GM12878 (cell line): ENCODE results near the gene CFAP53. TPM values are rescaled to one million over a fixed set of nuclear protein-coding genes. Genes with fewer than 3 reads are reported as not detected.

ENCODE experiments used
- ATAC-seq: fragments of 200-7000 bp; cut with Tn5 transposase; 3 replicates; pipeline ENCODE4 v1.9.1; 2020; ENCODE audit warnings: mild to moderate bottlenecking, moderate library complexity
- BruUV-seq: library from RNA; stranded (reverse); fragments of 400-500 nt; replicated peaks from 2 replicates; lab custom pipeline; 2021; lab: Mats Ljungman, UMichigan
- CTCF ChIA-PET: fragments of 300-600 bp; sonication (Branson Sonifier 250); formaldehyde crosslinking; extraction: SDS; loops from one replicate; lab custom pipeline; 2021; ENCODE audit warnings: inconsistent platforms; lab: Yijun Ruan, JAX
- POLR2A ChIA-PET: fragments of 350-600 bp; formaldehyde crosslinking; extraction: SDS; loops from one replicate; lab custom pipeline; 2021; ENCODE audit warnings: inconsistent platforms; lab: Charles Lee
- RAD21 ChIA-PET: fragments of 300-600 bp; sonication (Branson Sonifier 250); formaldehyde crosslinking; loops from one replicate; lab custom pipeline; 2023; ENCODE audit warnings: antibody characterized with exemption; ENCODE audit not compliant: unreplicated experiment; lab: Charles Lee
- SMC1A ChIA-PET: fragments of 300-600 bp; sonication (Branson Sonifier 250); formaldehyde crosslinking; loops from one replicate; lab custom pipeline; 2023; ENCODE audit not compliant: unreplicated experiment, uncharacterized antibody; lab: Charles Lee
- DNase-seq: peaks from one replicate; pipeline ENCODE4 v3.0.0-alpha.2; 2011; ENCODE audit warnings: low read depth, low spot score
- FAIRE-seq: peaks from 3 replicates; lab custom pipeline; 2011; peaks lifted over from hg19 to GRCh38; lab: Jason Lieb, UNC
- H2AFZ ChIP-seq: 2 replicates; pipeline ENCODE4 v1.6.0; 2011; ENCODE audit warnings: low read depth, low read length, control low read depth; ENCODE audit not compliant: control insufficient read depth
- H3K27ac ChIP-seq: 2 replicates; pipeline ENCODE4 v1.5.1; 2011; ENCODE audit warnings: control low read depth; ENCODE audit not compliant: control insufficient read depth, insufficient read depth
- H3K27me3 ChIP-seq, 2 experiments: replicated peaks in 1 of 2; 2 replicates each; pipeline versions ENCODE4 v1.6.0 to v1.6.1; 2011; ENCODE audit warnings: low read length in 1 of 2; ENCODE audit not compliant: control insufficient read depth in 2 of 2, insufficient read depth in 2 of 2
- H3K36me3 ChIP-seq, 2 experiments: 2 replicates each; pipeline ENCODE4 v1.5.1; 2011; ENCODE audit warnings: low read length in 1 of 2; ENCODE audit not compliant: control insufficient read depth in 2 of 2, insufficient read depth in 2 of 2
- H3K4me1 ChIP-seq: 2 replicates; pipeline ENCODE4 v1.6.1; 2011; ENCODE audit warnings: mild to moderate bottlenecking, low read length, moderate library complexity, mixed read lengths; ENCODE audit not compliant: control insufficient read depth, insufficient read depth
- H3K4me2 ChIP-seq: 2 replicates; pipeline ENCODE4 v1.6.0; 2011; ENCODE audit warnings: control low read depth; ENCODE audit not compliant: control insufficient read depth, insufficient read depth
- H3K4me3 ChIP-seq: fragments of 200-600 bp; sonication (generic); 2 replicates; pipeline ENCODE4 v1.5.1; 2016
- H3K79me2 ChIP-seq: 2 replicates; pipeline ENCODE4 v1.6.0; 2011; ENCODE audit warnings: low read length; ENCODE audit not compliant: control insufficient read depth, insufficient read depth
- H3K9ac ChIP-seq: 2 replicates; pipeline ENCODE4 v1.8.0; 2011; ENCODE audit warnings: low read length, control low read depth, mixed read lengths; ENCODE audit not compliant: control insufficient read depth, insufficient read depth
- H3K9me3 ChIP-seq: replicated peaks from 3 replicates; pipeline ENCODE4 v1.5.1; 2011; ENCODE audit warnings: mild to moderate bottlenecking, low read length; ENCODE audit not compliant: control insufficient read depth, insufficient read depth
- H4K20me1 ChIP-seq: 2 replicates; pipeline ENCODE4 v1.6.0; 2011; ENCODE audit not compliant: control insufficient read depth, insufficient read depth
- E4F1 ChIP-seq: fragments of 450-650 bp; IDR thresholded peaks from 2 replicates; pipeline ENCODE4 v1.6.1; 2018; ENCODE audit warnings: borderline replicate concordance, mild to moderate bottlenecking; ENCODE audit not compliant: partially characterized antibody
- ESRRA ChIP-seq: IDR thresholded peaks from 2 replicates; pipeline ENCODE4 v1.6.1; 2012; ENCODE audit warnings: mild to moderate bottlenecking, low read length, improper control_type of control experiment
- TBL1XR1 ChIP-seq: IDR thresholded peaks from 2 replicates; pipeline ENCODE4 v1.6.1; 2012; ENCODE audit warnings: low read depth, low read length, improper control_type of control experiment
- WGBS: methylation state at CpG from one replicate; pipeline ENCODE4 v1.1.6; 2016; ENCODE audit warnings: low lambda C conversion rate; ENCODE audit not compliant: insufficient replicate concordance, insufficient coverage; ENCODE audit errors: missing lambda C conversion rate; 5-methylcytosine and 5-hydroxymethylcytosine counted together
- in situ Hi-C: fragments of 300-500 bp; cut with MboI; formaldehyde crosslinking; loops from 9 replicates; pipeline ENCODE4 v1.14.3; 2018; ENCODE audit warnings: mixed read lengths
- intact Hi-C: fragments of 100-400 bp; cut with micrococcal nuclease; formaldehyde crosslinking; loops from one replicate; pipeline ENCODE4 v1.14.2; 2022; ENCODE audit not compliant: unreplicated experiment
- polyA plus RNA-seq, 11 experiments: library from polyadenylated mRNA; depleted of rRNA in 4 of 11; unstranded in 6 of 11; stranded (reverse) in 5 of 11; fragments of >200 nt; fragmentation: Nextera tagmentation in 4 of 11; fragmentation: Illumina TruSeq in 1 of 11; extraction: Ambion mirVana in 4 of 11; extraction: Trizol in 1 of 11; gene quantifications; 1 replicate in 1 of 11; 2 replicates in 10 of 11; pipeline versions ENCODE4 v1.2.1 to v1.2.3, GENCODE V29; 2011 to 2016; ENCODE audit warnings: inconsistent platforms in 2 of 11, missing spikeins in 2 of 11, low read depth in 1 of 11
- total RNA-seq, 4 experiments: library from RNA; depleted of rRNA in 3 of 4; stranded (reverse); fragments of >200 nt in 3 of 4; fragmentation: Illumina TruSeq in 1 of 4; extraction: Trizol in 1 of 4; gene quantifications; 2 replicates each; pipeline versions ENCODE4 v1.2.1 to v1.2.3, GENCODE V29; 2013 to 2021
- TF ChIP-seq, protein P1 (sequence below): fragments of 450-650 bp; IDR thresholded peaks from 2 replicates; pipeline ENCODE4 v1.6.1; 2017; ENCODE audit warnings: mild to moderate bottlenecking

CFAP53 gene
- total and polyA plus RNA-seq, 10 of the 15 experiments (the other 5 are each of a cell fraction or from before 2014, with no cell fraction given) = 0.05 to 0.31 (median 0.12) TPM; not detected in 1

- ChIA-PET SMC1A (interaction anchor here (1.1 to 2.6 kb wide), 3 partner anchors 15 to 74 kb away, joined by 3 to 27 read pairs (median 3); no protein-coding TSS in a partner anchor), POLR2A (interaction anchor here (0.6 to 1.4 kb wide), 3 partner anchors 43 to 1738 kb away, joined by 3 to 12 read pairs (median 3); no protein-coding TSS in a partner anchor), CTCF (interaction anchor here (0.6 to 3.7 kb wide), 3 partner anchors 32 to 1936 kb away, joined by 3 to 37 read pairs (median 10); no protein-coding TSS in a partner anchor), RAD21 (interaction anchor here (3.9 kb wide), 1 partner anchor 74 kb away, joined by 49 read pairs; no protein-coding TSS in a partner anchor)
- no peak overlapping the region for H2AFZ ChIP-seq
- H3K4me1 ChIP-seq = peaks cover 17% of the 10 kb centered on the region
- TF ChIP-seq TBL1XR1 (no peak), E4F1 (no peak), ESRRA (no peak)
- TF ChIP-seq, protein P1, sequence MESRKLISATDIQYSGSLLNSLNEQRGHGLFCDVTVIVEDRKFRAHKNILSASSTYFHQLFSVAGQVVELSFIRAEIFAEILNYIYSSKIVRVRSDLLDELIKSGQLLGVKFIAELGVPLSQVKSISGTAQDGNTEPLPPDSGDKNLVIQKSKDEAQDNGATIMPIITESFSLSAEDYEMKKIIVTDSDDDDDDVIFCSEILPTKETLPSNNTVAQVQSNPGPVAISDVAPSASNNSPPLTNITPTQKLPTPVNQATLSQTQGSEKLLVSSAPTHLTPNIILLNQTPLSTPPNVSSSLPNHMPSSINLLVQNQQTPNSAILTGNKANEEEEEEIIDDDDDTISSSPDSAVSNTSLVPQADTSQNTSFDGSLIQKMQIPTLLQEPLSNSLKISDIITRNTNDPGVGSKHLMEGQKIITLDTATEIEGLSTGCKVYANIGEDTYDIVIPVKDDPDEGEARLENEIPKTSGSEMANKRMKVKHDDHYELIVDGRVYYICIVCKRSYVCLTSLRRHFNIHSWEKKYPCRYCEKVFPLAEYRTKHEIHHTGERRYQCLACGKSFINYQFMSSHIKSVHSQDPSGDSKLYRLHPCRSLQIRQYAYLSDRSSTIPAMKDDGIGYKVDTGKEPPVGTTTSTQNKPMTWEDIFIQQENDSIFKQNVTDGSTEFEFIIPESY = peak; percentile 64; the same call in 1 of the 2 replicates
- H3K9ac ChIP-seq = no peak overlapping the region
- peak overlapping the region; percentile 92 for H3K4me2 ChIP-seq
- no peak overlapping the region for H3K27ac ChIP-seq
- H4K20me1 ChIP-seq = no peaks in the 10 kb centered on the region
- no peak for DNase-seq
- no peaks in the 10 kb centered on the region for H3K9me3 ChIP-seq
- no TSS peak for BruUV-seq
- in situ Hi-C loops = loop anchor here (10.0 to 25.0 kb wide), 3 partner anchors 72 to 1470 kb away; no protein-coding TSS in a partner anchor
- 97% methylated on average over 41 of the region's 42 CpGs for WGBS
- no peak for FAIRE-seq
- intact Hi-C loops = loop anchor here (5.0 to 10.0 kb wide), 2 partner anchors 795 to 1328 kb away; partner anchors contain the start of genes C18orf32 and SMAD7
- no peaks in the 10 kb centered on the region for H3K27me3 ChIP-seq
- H3K36me3 ChIP-seq = peaks cover 32 to 34% of the 10 kb centered on the region in 2 experiments
- H3K79me2 ChIP-seq = peaks cover 58% of the 10 kb centered on the region
- no peak overlapping the region for H3K4me3 ChIP-seq
- no peak for ATAC-seq
Measured at GRCh38 chr18:50282521-50283335, 16.4 kb upstream of the CFAP53 start.
